HepG2 (cell line): ENCODE data around the gene OSBPL5. TPM values are rescaled to one million over a fixed set of nuclear protein-coding genes. Genes with fewer than 3 reads are reported as not detected.

ENCODE experiments used
- ATAC-seq: fragments of 200-7000 bp; cut with Tn5 transposase; 3 replicates; pipeline ENCODE4 v1.9.1; 2020; ENCODE audit warnings: mild to moderate bottlenecking, moderate library complexity
- BruUV-seq: library from RNA; stranded (reverse); fragments of 400-500 nt; replicated peaks from 2 replicates; lab custom pipeline; 2021; lab: Mats Ljungman, UMichigan
- CTCF ChIA-PET: fragments of 300-600 bp; formaldehyde crosslinking; extraction: SDS; loops from one replicate; lab custom pipeline; 2021; ENCODE audit warnings: low total read pairs, inconsistent platforms, low intra/inter-chr PET ratio; lab: Yijun Ruan, JAX
- POLR2A ChIA-PET: fragments of 350-600 bp; sonication (Branson Sonifier 250); formaldehyde crosslinking; loops from one replicate; lab custom pipeline; 2020; ENCODE audit warnings: antibody characterized with exemption, inconsistent platforms; lab: Yijun Ruan, JAX
- DNase-seq: peaks from one replicate; pipeline ENCODE4 v3.0.0-alpha.2; 2015; ENCODE audit warnings: low spot score
- FAIRE-seq: peaks from 3 replicates; lab custom pipeline; 2011; peaks lifted over from hg19 to GRCh38; lab: Jason Lieb, UNC
- H2AFZ ChIP-seq: one replicate; pipeline ENCODE4 v1.6.1; 2011; ENCODE audit warnings: low read length, inconsistent platforms
- H3K27ac ChIP-seq: fragments of 300-600 bp; 3 replicates; pipeline ENCODE4 v1.8.0; 2011; ENCODE audit warnings: mixed run types, mild to moderate bottlenecking, mixed read lengths, low read length, inconsistent platforms; ENCODE audit not compliant: insufficient read depth; ENCODE audit errors: extremely low read length
- H3K27me3 ChIP-seq, 2 experiments: fragments of 200-600 bp in 1 of 2; 2 replicates in 1 of 2; 3 replicates in 1 of 2; pipeline versions ENCODE4 v1.6.0 to v1.8.0; 2011; ENCODE audit warnings: low read length in 2 of 2, mild to moderate bottlenecking in 2 of 2, moderate library complexity in 2 of 2, inconsistent platforms in 1 of 2; ENCODE audit not compliant: insufficient read depth in 2 of 2, control insufficient read depth in 1 of 2
- H3K36me3 ChIP-seq, 2 experiments: fragments of 200-600 bp in 1 of 2; replicated peaks in 1 of 2; 2 replicates in 1 of 2; 3 replicates in 1 of 2; pipeline versions ENCODE4 v1.5.1 to v1.8.0; 2011; ENCODE audit warnings: low read length in 2 of 2, inconsistent platforms in 1 of 2; ENCODE audit not compliant: insufficient read depth in 2 of 2, control insufficient read depth in 1 of 2
- H3K4me1 ChIP-seq: 2 replicates; pipeline ENCODE4 v1.5.1; 2012; ENCODE audit warnings: low read length, inconsistent platforms; ENCODE audit not compliant: insufficient read depth
- H3K4me2 ChIP-seq: 2 replicates; pipeline ENCODE4 v1.6.0; 2011; ENCODE audit warnings: low read depth, low read length, inconsistent platforms
- H3K4me3 ChIP-seq, 3 experiments: fragments of 200-600 bp in 1 of 3; sonication (generic), shearing (Covaris generic) in 1 of 3; replicated peaks in 1 of 3; 2 replicates each; pipeline ENCODE4 v1.5.1; 2011 to 2016; ENCODE audit warnings: low read length in 3 of 3, inconsistent platforms in 2 of 3, low read depth in 2 of 3, mild to moderate bottlenecking in 2 of 3, control low read depth in 1 of 3, mixed read lengths in 1 of 3; ENCODE audit not compliant: insufficient read depth in 1 of 3
- H3K79me2 ChIP-seq: one replicate; pipeline ENCODE4 v1.6.1; 2011; ENCODE audit warnings: low read length, inconsistent platforms; ENCODE audit not compliant: insufficient read depth
- H3K9ac ChIP-seq: 2 replicates; pipeline ENCODE4 v1.6.0; 2011; ENCODE audit warnings: mild to moderate bottlenecking, low read depth, low read length, inconsistent platforms; ENCODE audit not compliant: insufficient read depth
- H3K9me3 ChIP-seq: 2 replicates; pipeline ENCODE4 v1.5.1; 2012; ENCODE audit warnings: mild to moderate bottlenecking, low read length
- H4K20me1 ChIP-seq: 2 replicates; pipeline ENCODE4 v1.6.0; 2011; ENCODE audit warnings: inconsistent platforms, mild to moderate bottlenecking, low read length, moderate library complexity; ENCODE audit not compliant: insufficient read depth
- DRAP1 ChIP-seq: IDR thresholded peaks from 2 replicates; pipeline ENCODE4 v1.6.1; 2016; ENCODE audit warnings: missing genetic modification reagents, missing compliant biosample characterization
- HNRNPLL ChIP-seq: fragments of 200-400 bp; formaldehyde crosslinking; IDR thresholded peaks from 2 replicates; pipeline ENCODE4 v1.6.1; 2017; ENCODE audit warnings: mild to moderate bottlenecking, low read depth, low read length; ENCODE audit not compliant: poor library complexity, severe bottlenecking
- LCORL ChIP-seq, 2 experiments: fragments of 450-650 bp in 1 of 2; sonication (generic) in 1 of 2; formaldehyde crosslinking in 1 of 2; IDR thresholded peaks; 2 replicates each; pipeline versions ENCODE4 v1.5.0 to v1.6.1; 2017 to 2020; ENCODE audit warnings: antibody characterized with exemption in 1 of 2, missing genetic modification reagents in 1 of 2
- MLXIP ChIP-seq: sonication (generic); formaldehyde crosslinking; IDR thresholded peaks from 2 replicates; pipeline ENCODE4 v1.9.0; 2021; ENCODE audit warnings: missing genetic modification reagents, borderline replicate concordance
- SKI ChIP-seq: fragments of 450-650 bp; IDR thresholded peaks from one replicate; pipeline ENCODE4 v1.6.1; 2018; ENCODE audit warnings: mild to moderate bottlenecking; ENCODE audit not compliant: partially characterized antibody
- SNRNP70 ChIP-seq: fragments of 200-400 bp; formaldehyde crosslinking; IDR thresholded peaks from 2 replicates; pipeline ENCODE4 v1.6.1; 2017; ENCODE audit warnings: mild to moderate bottlenecking, low read depth, low read length, moderate library complexity
- ZBTB10 ChIP-seq: sonication (generic); formaldehyde crosslinking; IDR thresholded peaks from 2 replicates; pipeline ENCODE4 v1.4.0; 2020; ENCODE audit warnings: missing genetic modification reagents, borderline replicate concordance
- ZBTB37 ChIP-seq: sonication (generic); formaldehyde crosslinking; IDR thresholded peaks from 2 replicates; pipeline ENCODE4 v1.4.0; 2020; ENCODE audit warnings: mild to moderate bottlenecking, missing genetic modification reagents
- ZNF350 ChIP-seq: sonication (generic); formaldehyde crosslinking; IDR thresholded peaks from 2 replicates; pipeline ENCODE4 v1.4.0; 2020; ENCODE audit warnings: mild to moderate bottlenecking, low read depth, missing genetic modification reagents, borderline replicate concordance
- WGBS: methylation state at CpG from one replicate; pipeline ENCODE4 v1.1.6; 2017; ENCODE audit warnings: low lambda C conversion rate; 5-methylcytosine and 5-hydroxymethylcytosine counted together
- in situ Hi-C: cut with HindIII; loops from 2 replicates; pipeline ENCODE4 v1.10.0; 2017; ENCODE audit warnings: low pct_unique_long_range_greater_than_20kb; ENCODE audit not compliant: extremely low pct_ligation_motif_present
- intact Hi-C: fragments of 100-400 bp; cut with micrococcal nuclease; formaldehyde crosslinking; loops from one replicate; pipeline ENCODE4 v1.10.0; 2022; ENCODE audit not compliant: unreplicated experiment
- polyA plus RNA-seq, 8 experiments: library from polyadenylated mRNA; depleted of rRNA in 3 of 8; stranded (reverse) in 7 of 8; unstranded in 1 of 8; fragments of >200 nt; fragmentation: Illumina TruSeq in 4 of 8; extraction: Trizol in 4 of 8; gene quantifications; 2 replicates each; pipeline versions ENCODE4 v1.2.1 to v1.2.3, GENCODE V29; 2011 to 2016; ENCODE audit warnings: low read depth in 4 of 8, missing spikeins in 1 of 8, mixed read lengths in 1 of 8; ENCODE audit not compliant: insufficient read depth in 1 of 8
- total RNA-seq, 5 experiments: library from RNA; depleted of rRNA; stranded (reverse); fragments of >200 nt; fragmentation: Illumina TruSeq; extraction: Trizol; gene quantifications; 2 replicates each; pipeline ENCODE4 v1.2.3, GENCODE V29; 2016; ENCODE audit warnings: low read depth in 1 of 5

OSBPL5 gene
- total and polyA plus RNA-seq, 2 of the 13 experiments (the other 11 are each of a cell fraction or from before 2014, with no cell fraction given), result not detected

- in situ Hi-C loops, result no loop called here
- peaks cover 5 to 32% of the 10 kb centered on the region in 2 experiments; a peak in 4 of 5 replicates for H3K36me3 ChIP-seq
- POLR2A ChIA-PET, result no interaction called here
Observed at GRCh38 chr11:3052109-3052479, 113.0 kb downstream of the OSBPL5 start.

GRCh38 chr11:3051196-3052108 lies 113.7 kb downstream of the OSBPL5 start:
- WGBS, result 98% methylated on average over 12 of the region's 13 CpGs
- CTCF ChIA-PET, result no interaction called here
- BruUV-seq, result no TSS peak
- Histone ChIP-seq H3K4me3 (no peak overlapping the region), H3K27ac (no peak overlapping the region), H3K4me2 (no peak overlapping the region), H3K9me3 (no peaks in the 10 kb centered on the region), H2AFZ (no peak overlapping the region), H3K79me2 (peaks cover 73% of the 10 kb centered on the region), H3K4me1 (peaks cover 18% of the 10 kb centered on the region), H3K36me3 (peaks cover 5 to 32% of the 10 kb centered on the region in 2 experiments; a peak in 4 of 5 replicates), H3K9ac (no peak overlapping the region), H4K20me1 (peaks cover 48% of the 10 kb centered on the region), H3K27me3 (no peaks in the 10 kb centered on the region; a peak in 1 of 5 replicates)
- POLR2A ChIA-PET, result no interaction called here
- DNase-seq, result no peak
- no peak for ATAC-seq
- intact Hi-C loops (no loop called here), in situ Hi-C loops (no loop called here)
- no peak for FAIRE-seq
- TF ChIP-seq SNRNP70, result no peak
- no peak for TF ChIP-seq DRAP1
- no peak for TF ChIP-seq MLXIP
- TF ChIP-seq ZBTB37 (CRISPR knock-in tag), result no peak
- TF ChIP-seq ZNF350, result no peak
- TF ChIP-seq ZBTB10, result no peak

More at GRCh38 chr11:3052109-3052479, 113.0 kb downstream of the OSBPL5 start:
- BruUV-seq, result no TSS peak
- no peak for ATAC-seq
- CTCF ChIA-PET, result no interaction called here
- TF ChIP-seq LCORL (IDR thresholded peaks at IDR 0.05), result 0 out of 2 replicates have a peak, but pooled peaks have one; percentile 18
- TF ChIP-seq LCORL (CRISPR knock-in tag; IDR thresholded peaks at IDR 0.05), result no peak
- TF ChIP-seq HNRNPLL, result no peak
- TF ChIP-seq SKI, result no peak
- Histone ChIP-seq H2AFZ (no peak overlapping the region), H3K79me2 (peaks cover 77% of the 10 kb centered on the region), H3K27ac (no peak overlapping the region), H3K27me3 (no peaks in the 10 kb centered on the region; a peak in 1 of 5 replicates), H3K4me2 (no peak overlapping the region), H3K4me3 (no peak overlapping the region), H3K9ac (no peak overlapping the region), H4K20me1 (peaks cover 45% of the 10 kb centered on the region), H3K9me3 (no peaks in the 10 kb centered on the region), H3K4me1 (peaks cover 18% of the 10 kb centered on the region)
- intact Hi-C loops, result no loop called here
- FAIRE-seq, result no peak
- DNase-seq, result no peak
- 89% methylated on average over 14 of the region's 14 CpGs for WGBS
